22Rv1 (cell line): ENCODE results near the gene MKLN1.
"Not testable (repeated sequence)": the region's sequence is repeated elsewhere in the genome, so short reads cannot be mapped to it uniquely, and the experiment has no call there.

Experiments
- H3K27ac ChIP-seq: fragments of 450-650 bp; 2 replicates; pipeline ENCODE4 v1.5.1; 2017
- ZFX ChIP-seq: fragments of 450-650 bp; IDR thresholded peaks from 2 replicates; pipeline ENCODE4 v1.6.1; 2017; ENCODE audit warnings: antibody characterized with exemption, borderline replicate concordance
- TF ChIP-seq, protein P1 (sequence below): fragments of 450-650 bp; IDR thresholded peaks from 2 replicates; pipeline ENCODE4 v1.5.1; 2017; ENCODE audit warnings: mild to moderate bottlenecking

Gene MKLN1

DNA sequence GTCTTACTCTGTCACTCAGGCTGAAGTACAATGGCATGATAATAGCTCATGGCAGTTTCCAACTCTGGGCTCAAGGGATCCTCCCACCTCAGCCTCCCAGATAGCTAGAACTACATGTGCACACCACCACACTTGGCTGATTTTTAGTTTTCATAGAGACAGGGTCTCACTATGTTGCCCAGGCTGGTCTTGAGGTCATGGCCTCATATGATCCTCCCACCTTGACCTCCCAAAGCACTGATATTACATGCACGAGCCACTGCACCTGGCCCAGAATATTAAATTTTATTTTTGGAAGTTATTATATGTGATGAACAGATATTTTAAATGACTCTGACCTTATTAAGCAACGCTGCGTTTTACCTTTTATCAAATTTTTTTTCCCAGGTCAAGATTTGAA, 134.4 kb downstream of the MKLN1 start:
- TF ChIP-seq, protein P1, sequence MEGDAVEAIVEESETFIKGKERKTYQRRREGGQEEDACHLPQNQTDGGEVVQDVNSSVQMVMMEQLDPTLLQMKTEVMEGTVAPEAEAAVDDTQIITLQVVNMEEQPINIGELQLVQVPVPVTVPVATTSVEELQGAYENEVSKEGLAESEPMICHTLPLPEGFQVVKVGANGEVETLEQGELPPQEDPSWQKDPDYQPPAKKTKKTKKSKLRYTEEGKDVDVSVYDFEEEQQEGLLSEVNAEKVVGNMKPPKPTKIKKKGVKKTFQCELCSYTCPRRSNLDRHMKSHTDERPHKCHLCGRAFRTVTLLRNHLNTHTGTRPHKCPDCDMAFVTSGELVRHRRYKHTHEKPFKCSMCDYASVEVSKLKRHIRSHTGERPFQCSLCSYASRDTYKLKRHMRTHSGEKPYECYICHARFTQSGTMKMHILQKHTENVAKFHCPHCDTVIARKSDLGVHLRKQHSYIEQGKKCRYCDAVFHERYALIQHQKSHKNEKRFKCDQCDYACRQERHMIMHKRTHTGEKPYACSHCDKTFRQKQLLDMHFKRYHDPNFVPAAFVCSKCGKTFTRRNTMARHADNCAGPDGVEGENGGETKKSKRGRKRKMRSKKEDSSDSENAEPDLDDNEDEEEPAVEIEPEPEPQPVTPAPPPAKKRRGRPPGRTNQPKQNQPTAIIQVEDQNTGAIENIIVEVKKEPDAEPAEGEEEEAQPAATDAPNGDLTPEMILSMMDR = no peak
- no peak for TF ChIP-seq ZFX
- H3K27ac ChIP-seq = no peak overlapping the region

DNA sequence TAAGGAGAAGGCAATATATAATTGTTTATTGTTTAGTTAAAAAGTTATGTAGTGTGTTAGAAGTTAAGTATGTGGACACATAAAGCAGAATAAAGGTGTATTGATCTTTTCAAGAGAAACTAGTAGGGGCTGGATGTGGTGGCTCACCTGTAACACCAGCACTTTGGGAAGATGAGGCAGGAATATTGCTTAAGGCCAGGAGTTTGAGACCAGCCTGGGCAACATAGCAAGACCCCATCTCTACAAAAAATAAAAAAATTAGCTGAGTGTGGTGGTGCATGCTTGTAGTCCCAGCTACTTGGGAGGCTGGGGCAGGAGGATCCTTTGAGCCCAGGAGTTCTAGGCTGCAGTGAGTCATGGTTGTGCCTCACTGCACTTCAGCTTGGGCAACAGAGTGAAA, 135.0 kb downstream of the MKLN1 start:
- H3K27ac ChIP-seq = not testable (repeated sequence)

DNA sequence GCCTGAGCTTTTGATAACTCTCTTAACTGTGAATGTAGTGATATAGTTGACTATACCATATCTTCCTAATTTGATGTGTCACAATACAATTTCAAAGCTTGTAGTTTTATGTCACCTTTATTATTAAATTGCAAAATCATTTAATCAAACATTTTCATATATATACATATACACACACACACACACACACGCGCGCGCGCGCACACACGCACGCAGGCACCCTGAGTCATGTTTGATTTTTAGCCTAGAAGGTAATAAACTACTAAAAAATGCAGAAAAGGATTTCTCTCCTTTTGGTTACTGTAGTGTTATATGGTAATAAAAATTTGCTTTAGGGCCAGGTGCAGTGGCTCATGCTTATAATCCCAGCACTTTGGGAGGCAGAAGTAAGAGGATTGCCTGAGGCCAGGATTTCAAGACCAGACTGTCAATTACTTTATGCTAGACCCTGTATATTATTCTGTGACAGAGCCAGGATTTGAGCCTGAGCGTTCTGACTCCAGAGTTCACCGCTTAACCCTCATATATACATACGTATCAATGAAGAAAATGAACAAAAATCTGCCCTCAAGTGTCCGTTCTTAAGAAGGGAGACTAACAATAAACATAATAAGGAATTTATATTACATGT, 139.2 kb downstream of the MKLN1 start:
- H3K27ac ChIP-seq = no peak overlapping the region
- no peak for TF ChIP-seq ZFX
- TF ChIP-seq, protein P1 = no peak

DNA sequence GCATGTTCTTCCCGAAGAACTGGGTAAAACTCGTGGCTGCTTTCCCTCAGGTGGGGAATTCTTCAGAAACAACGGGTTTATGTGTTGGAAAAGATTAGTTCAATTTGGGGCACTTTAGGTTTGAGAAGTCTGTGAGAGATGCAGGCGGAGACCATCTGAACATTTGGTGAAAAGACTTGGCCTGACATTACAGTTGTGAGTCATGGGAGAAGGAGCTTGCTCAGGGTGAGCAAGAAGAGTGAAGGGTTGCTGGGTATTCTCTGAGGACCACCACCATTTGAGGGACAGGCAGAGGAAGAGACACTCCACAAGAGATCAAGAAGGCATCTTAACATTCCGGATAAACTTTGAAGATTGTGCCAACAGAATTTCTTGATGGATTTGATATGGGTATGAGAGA, 140.1 kb downstream of the MKLN1 start:
- TF ChIP-seq ZFX = no peak
- TF ChIP-seq, protein P1 = no peak
- no peak overlapping the region for H3K27ac ChIP-seq

DNA sequence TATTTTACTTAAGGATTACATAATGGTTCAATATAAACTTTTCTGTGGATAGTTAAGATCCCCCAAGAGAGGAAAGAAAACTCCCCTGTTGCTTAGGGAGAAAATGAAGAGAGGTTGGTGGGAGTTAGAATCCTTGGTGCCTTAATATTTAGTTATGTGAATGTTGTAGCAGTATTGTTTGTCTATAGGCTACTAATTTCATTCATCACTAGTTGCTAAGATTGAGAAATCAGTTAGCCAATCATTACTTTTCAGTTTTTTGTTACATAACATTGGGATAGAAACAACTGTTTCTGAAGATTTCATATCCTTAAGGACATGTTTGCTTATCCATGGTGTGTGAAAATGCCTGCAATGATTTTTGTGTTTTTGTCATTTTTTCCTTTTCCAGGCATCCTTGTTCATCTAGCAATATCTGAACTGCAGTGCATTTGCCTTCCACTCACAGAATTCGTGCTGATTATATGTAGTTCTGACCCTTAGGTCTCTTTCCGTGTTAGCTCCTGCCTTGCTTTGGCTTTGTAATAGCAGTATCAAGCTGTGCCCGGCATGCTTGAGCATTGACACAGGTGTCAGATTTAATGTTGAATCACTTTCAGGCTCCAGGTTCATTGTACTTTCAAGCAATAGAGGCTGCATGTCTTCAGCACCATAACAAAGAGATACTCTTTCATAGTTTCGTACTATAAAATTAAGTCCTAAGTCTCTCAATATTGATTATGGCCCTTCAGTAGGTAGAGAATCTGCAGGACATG, 143.8 kb downstream of the MKLN1 start:
- no peak for TF ChIP-seq ZFX
- TF ChIP-seq, protein P1 = no peak
- no peak overlapping the region for H3K27ac ChIP-seq

DNA sequence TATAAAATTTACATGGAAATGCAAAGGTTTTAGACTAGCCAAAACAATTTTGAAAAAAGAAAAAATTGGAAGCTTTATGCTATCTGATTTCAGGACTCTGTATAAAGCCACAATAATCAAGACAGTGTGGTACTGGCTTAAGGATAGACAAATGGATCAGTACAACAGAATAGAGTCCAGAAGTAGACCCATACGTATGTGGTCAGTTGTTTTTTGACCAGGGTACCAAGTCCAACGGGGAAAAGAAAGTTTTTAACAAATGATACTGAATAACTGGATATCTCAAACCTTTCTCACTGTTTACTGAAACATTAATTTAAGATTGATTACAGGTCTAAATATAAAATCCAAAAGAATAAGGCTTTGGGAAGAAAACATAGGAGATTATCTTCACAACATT, 149.1 kb downstream of the MKLN1 start:
- TF ChIP-seq, protein P1 = no peak
- TF ChIP-seq ZFX = no peak
- no peak overlapping the region for H3K27ac ChIP-seq

DNA sequence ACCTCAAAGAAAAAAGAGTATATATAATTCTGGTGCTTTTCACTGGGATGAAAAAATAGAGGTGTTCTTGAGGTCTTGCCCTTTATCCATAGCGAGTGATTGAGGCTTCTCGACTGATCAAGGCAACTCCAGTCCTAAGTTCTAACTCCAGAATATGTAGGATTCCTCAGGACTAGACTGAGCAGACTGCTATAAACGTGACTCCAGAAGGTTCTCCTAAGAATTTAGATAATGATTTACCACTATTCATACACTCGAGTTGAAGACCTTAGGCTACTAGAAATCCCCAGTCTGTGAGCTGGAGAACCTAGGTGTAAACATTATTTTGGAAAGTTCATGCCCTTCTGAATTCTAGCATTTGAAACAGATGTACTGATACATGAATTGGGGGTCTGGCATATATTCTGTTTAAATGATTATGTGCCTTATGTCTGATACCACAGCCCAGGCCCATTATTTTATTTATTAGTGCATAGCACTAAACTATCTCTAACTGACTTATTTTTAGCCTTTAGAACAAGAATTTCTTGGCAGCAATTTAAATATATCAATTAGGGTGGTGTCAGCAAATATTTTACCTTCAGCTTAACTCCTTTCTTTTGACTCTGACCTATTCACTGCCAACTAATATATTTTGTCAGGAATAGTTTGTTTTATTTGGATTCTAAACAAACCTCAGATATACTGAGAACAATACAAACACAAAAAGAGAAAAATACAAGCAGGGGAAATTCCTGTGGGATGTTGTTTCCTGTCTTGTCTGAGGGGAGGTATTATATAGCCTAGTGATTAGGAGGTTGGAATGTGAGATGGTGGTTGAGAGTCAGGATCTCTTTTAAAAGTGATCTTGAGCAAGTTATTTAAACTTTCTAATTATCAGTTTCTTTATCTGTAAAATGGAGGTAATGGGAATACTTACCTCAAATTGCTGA, 153.0 kb downstream of the MKLN1 start:
- H3K27ac ChIP-seq = peak overlapping the region; percentile 46
- TF ChIP-seq ZFX = no peak
- TF ChIP-seq, protein P1 = no peak
